GM12801 (cell line): ENCODE measurements around the gene SVOPL.

Experiments
- TF ChIP-seq, protein P1 (sequence below): IDR thresholded peaks from one replicate; pipeline ENCODE4 v1.5.1; 2011; ENCODE audit warnings: control low read depth; ENCODE audit not compliant: insufficient read length; ENCODE audit errors: extremely low read depth

SVOPL gene

DNA sequence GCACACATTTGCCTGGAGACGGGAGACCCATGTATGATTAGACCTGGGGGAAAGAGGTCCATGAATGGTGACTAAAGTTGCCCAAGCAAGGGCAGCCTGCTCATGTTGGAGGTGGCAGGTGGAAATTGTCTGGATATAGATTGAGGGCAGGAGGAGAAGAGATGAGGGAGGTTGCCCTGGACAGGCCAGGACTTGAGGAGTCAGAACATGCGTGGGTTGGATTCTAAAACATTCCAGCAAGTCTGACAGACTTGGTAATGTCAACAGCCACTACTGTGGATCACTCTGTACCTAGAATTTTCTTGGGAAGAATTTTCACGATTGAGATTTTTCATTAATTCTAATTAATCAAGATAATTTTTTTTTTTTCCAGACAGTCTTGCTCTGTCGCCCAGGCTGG, 19.1 kb upstream of the SVOPL start:
- TF ChIP-seq, protein P1, sequence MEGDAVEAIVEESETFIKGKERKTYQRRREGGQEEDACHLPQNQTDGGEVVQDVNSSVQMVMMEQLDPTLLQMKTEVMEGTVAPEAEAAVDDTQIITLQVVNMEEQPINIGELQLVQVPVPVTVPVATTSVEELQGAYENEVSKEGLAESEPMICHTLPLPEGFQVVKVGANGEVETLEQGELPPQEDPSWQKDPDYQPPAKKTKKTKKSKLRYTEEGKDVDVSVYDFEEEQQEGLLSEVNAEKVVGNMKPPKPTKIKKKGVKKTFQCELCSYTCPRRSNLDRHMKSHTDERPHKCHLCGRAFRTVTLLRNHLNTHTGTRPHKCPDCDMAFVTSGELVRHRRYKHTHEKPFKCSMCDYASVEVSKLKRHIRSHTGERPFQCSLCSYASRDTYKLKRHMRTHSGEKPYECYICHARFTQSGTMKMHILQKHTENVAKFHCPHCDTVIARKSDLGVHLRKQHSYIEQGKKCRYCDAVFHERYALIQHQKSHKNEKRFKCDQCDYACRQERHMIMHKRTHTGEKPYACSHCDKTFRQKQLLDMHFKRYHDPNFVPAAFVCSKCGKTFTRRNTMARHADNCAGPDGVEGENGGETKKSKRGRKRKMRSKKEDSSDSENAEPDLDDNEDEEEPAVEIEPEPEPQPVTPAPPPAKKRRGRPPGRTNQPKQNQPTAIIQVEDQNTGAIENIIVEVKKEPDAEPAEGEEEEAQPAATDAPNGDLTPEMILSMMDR, result no peak

DNA sequence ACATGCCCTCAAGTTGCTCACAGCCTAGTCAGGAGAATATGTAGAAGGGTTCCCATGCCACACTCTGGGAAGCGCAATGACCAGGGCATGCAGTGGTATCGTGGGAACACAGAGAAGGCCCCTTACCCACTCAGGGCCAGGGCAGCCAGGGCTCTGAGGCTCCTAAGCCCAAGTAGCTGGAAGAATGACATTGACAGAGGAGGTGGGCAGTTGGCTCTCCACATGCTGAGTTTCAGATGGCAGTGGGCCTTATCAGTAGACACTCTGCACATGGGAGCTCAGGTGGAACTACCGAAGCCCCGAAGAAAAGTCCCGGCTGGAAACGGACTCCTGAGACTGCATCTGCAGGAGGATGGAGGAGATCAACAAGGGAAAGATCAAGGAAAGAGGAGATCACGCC, 15.7 kb upstream of the SVOPL start:
- TF ChIP-seq, protein P1, result no peak

DNA sequence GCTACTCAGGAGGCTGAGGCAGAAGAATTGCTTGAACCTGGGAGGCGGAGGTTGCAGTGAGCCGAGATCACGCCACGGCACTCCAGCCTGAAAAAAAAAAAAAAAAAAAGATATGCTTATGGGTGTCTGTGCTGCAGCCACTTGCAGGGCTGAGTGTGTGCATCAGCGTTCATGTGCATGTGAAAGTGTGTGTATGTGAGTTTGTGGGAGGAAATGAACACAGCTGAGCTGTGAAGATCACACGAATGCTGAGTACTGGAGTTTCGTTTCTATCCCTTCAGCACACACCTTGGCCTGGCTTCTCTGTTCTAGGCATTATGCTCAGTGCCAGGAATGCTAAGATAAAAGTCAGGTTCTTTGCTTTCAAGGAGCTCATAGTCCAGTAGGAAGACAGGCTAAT, 12.0 kb upstream of the SVOPL start:
- TF ChIP-seq, protein P1, result no peak

DNA sequence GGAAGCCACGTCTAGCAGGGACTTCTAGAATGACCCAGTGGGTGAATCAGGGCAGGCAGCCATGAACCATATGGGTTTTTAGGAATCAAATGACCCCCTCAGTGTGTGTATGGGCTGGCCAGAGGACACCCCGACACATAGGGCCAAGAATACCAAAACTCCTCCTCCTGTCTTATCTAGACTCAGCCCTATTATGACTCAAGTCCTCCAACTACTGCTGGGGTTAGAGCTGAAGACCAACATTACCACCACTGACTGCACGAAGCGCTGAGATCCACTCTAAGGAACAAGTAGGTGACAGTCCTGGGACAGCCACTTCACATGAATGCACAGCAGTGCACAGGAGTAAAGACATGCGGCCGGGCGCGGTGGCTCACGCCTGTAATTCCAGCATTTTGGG, 11.5 kb upstream of the SVOPL start:
- TF ChIP-seq, protein P1, result no peak

DNA sequence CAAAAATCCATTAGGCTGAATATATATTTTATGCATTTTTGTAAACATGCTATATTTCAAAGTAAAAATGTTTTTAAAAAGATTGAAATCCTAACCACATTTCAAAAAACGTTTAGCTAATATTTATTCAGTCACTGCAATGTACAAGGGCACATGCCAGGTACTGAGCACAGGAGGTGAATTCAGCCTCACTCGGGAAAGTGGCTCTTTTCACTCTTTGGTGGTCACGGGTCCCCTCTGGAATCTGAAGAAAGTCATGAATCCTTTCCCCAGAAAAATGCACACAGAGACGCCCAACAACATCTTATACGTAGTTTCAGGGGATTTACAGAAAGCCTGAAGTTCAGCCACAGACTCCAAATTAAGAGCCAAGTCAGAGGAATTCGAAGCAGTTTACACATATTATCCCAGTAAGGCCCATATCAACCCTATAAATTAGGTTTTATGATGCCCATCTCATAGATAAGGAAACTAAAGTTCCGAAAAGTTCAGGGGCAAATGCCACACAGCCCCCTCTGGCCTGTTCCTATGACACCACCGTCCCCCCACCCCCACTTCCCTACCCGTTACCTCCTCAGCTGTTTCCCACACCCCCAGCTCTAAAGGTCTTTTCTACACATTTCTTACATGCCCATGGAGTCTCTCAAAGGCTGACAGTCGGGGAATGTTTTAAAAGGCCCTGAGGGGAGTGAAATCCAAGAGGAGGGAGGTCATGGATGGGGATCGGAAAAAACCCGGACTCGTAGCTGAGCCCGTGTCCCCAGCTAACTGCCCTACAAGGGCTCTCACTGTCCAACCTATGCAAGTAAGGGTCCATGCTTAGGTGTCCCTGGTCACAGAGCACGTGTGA, 9.6 kb upstream of the SVOPL start:
- TF ChIP-seq, protein P1, result no peak

DNA sequence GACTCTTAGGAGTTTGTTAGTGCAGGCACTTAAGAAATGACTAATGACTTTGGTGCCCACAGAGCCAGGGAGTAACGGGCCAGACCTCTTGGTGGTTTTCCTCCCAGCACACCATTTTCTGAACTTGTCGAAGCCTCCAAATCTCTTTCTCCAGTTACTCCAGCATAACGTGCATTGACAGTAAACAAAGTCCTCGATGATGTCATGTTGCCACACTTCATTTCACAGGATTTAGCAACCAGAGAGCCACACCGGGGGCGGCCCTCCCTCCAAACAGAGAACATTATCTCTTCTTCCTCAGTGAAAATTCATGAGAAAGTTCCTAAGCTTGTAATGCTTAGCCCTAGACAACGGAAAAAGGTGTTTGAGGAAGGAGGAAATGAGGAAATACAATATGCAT, 4.0 kb upstream of the SVOPL start:
- TF ChIP-seq, protein P1, result no peak

DNA sequence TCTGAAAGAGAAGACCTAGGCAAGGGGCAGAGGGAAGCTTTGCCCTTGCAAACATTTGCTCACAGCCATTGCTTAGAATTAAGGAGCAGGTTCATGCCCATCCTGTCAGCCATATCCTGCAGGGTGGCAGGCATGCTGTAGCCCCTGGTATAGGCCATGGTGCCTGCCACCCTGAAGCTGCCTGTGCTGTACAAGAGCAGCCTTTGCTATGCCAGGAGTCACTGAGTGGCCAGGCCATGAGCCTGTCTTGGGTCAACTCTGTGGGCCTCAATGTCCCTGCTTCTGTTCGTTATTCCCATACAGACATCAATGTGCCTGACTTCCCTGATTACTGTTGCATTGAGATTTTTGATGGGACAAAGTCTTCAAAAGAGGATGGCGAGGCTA, 368 bp upstream of the SVOPL start:
- TF ChIP-seq, protein P1, result no peak
